GM21447 (cell line): Measurements from ENCODE around the gene PIP4K2C.
"Not testable (repeated sequence)": the region's sequence is repeated elsewhere in the genome, so short reads cannot be mapped to it uniquely, and the experiment has no call there.

Experiments
- ATAC-seq: cut with Tn5 transposase; IDR thresholded peaks from one replicate; pipeline ENCODE4 v1.9.1; 2021; ENCODE audit not compliant: unreplicated experiment

The PIP4K2C gene

DNA sequence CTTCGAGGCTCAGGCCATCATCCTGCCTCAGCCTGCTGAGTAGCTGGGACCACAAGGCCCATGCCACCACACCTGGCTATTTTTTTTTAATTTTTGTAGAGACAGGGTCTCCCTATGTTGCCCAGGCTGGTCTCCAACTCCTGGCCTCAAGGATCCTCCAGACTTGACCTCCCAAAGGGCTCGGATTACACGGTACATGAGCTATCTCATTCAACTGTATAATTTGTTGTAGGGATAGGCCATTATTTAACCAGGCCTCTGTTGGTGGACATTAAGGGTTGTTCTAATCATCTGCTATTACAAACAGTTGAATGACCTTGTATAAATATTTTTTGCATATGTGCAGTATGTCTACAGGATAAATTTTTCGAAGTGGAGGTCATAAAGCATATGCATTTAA, 32.1 kb upstream of the PIP4K2C start:
- no peak for ATAC-seq

DNA sequence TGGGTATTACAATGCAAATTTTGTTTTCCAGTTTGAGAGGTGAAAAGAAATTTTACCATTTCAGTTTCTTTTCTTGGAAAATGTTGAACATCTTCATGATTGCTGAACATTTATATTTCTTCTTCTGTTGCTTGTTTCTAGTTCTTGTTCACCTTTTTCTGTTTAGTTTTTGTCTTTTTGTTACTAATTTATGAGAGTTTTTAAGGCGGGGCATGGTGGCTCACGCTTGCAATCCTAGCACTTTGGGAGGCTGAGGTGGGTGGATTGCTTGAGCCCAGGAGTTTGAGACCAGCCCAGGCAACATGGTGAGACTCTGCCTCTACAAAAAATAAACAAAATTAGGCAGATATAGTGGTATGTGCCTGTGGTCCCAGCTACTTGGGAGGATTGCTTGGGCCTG, 30.5 kb upstream of the PIP4K2C start:
- ATAC-seq: no peak

DNA sequence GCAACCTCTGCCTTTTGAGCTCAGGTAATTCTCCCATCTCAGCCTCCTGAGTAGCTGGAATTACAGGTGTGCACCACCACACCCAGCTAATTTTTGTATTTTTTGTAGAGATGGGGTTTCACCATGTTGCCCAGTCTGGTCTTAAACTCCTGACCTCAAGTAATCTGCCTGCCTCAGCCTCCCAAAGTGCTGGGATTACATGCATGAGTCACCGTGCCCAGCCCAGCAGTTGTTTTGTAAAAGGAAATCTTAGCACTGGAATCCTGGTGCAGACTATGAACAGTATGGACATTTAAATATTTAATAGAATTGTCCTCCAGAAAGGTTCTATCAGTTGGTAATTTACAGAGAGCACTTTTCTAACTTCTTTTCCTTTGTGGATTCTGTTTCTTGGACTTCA, 29.9 kb upstream of the PIP4K2C start:
- not testable (repeated sequence) for ATAC-seq

DNA sequence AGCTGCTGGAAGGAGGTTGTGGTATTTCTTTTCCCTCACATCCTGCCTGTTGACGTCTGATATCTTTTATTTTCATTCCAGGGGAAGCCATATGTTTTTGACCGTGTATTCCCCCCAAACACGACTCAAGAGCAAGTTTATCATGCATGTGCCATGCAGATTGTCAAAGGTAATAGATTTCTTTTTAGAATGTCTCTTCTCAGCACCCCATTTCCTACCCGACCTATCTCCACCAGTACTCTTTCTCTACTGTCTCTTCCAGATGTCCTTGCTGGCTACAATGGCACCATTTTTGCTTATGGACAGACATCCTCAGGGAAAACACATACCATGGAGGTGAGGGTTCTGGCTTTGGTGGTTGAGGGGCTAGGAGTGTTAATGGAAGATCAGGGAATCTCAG, 27.6 kb upstream of the PIP4K2C start:
- ATAC-seq: no peak

DNA sequence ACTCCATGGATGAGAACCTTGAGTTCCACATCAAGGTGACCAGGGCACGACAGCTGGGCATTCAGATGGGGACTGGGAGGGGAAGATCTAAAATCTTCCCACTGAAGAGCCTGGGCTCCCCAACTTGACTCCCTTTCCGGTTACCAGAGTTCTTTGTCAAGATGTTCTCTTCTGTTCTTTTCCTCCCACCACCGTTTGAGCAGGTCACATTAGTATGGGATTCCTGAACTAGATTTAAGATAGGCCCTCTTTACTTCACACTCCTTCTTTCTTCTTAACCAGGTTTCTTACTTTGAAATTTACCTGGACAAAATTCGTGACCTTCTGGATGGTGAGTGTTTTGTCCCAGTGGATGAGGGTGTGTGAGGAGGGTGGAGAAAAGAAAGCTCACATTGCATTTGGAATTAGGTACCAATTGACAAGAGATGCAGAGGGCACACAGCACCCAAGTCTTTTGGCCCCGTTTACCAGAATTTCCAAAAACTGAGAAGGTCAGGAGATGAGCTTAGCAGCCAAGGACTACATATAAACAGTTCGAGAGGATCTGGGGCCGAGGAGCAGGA, 26.7 kb upstream of the PIP4K2C start:
- no peak for ATAC-seq

DNA sequence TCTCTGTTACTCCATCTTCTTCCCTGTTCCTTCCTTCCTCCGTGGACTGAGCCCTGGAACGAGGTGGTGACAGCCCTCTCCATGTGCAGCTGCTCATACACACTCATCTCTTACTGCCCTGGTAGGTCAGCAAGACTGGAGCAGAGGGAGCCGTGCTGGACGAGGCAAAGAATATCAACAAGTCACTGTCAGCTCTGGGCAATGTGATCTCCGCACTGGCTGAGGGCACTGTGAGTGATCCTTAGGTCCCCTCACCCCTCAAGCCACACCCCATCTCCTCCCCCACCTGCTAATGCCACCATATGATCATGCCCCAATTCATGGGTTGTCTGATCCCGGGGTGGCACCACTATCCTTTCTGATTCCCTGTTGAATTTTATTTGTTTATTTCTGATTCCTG, 22.2 kb upstream of the PIP4K2C start:
- no peak for ATAC-seq

DNA sequence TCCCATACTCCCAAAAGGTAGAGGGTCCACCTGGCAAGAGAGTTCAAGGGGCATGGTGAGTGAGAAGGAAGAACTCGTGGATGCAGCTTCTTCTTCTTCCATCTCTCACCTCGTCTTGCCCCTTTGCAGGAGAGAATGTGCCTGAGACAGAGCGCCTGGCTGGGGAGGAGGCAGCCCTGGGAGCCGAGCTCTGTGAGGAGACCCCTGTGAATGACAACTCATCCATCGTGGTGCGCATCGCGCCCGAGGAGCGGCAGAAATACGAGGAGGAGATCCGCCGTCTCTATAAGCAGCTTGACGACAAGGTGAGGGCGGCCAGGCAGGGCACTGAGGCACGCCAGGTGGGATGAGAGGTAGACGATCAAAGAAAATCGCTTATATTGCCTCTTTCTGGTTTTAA, 21.1 kb upstream of the PIP4K2C start:
- no peak for ATAC-seq

DNA sequence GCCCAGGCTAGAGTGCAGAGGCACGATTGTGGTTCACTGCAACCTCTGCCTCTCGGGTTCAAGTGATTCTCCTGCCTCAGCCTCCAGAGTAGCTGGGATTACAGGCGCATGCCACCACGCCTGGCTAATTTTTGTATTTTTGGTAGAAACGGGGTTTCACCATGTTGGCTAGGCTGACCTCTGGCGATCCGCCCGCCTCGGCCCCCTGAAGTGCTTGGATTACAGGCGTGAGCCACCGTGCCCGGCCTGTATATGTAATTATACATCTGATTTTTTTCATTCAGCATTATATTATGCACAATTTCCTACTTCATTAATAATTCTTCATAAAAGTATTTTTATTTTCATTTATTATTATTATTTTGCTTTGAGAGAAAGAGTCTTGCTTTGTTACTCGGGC, 20.6 kb upstream of the PIP4K2C start:
- not testable (repeated sequence) for ATAC-seq

DNA sequence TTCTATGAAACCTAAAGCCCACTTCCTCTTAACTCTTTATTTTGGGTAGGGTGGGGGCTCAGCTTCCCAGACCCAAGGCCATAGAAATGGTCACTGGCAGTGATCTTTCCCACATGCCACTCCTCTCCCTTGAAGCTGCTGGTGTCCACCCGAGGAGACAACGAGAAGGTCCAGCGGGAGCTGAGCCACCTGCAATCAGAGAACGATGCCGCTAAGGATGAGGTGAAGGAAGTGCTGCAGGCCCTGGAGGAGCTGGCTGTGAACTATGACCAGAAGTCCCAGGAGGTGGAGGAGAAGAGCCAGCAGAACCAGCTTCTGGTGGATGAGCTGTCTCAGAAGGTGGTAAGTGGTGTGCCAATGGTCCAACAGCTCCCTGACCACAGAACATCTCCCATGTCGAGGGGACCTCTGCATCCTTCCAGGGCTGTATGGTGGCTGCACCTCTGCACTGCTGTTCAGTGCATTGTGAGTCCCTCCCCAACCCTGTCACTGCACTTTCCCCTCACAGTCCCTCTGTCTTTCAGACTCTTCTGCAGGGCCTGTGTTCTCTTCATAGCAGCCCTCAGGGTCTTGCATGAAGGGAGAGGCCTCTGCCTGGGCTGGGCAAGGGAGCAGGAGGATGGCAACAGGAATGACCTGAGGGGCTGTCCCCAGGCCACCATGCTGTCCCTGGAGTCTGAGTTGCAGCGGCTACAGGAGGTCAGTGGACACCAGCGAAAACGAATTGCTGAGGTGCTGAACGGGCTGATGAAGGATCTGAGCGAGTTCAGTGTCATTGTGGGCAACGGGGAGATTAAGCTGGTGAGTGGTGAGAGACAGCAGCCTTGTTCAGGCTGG, 18.8 kb upstream of the PIP4K2C start:
- ATAC-seq: no peak

DNA sequence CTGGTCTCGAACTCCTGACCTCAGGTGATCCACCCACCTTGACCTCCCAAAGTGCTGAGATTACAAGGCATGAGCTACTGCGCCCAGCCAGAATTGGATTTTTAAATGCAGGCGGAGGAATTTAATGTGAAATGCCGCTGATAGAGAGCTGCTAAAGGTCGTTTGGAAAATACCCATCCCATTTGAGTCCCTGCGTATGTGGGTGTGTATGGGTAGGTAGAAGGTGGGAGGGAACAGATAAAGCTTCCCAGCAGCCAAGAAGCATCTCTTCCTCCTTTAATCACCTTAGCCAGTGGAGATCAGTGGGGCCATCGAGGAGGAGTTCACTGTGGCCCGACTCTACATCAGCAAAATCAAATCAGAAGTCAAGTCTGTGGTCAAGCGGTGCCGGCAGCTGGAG, 16.2 kb upstream of the PIP4K2C start:
- no peak for ATAC-seq

DNA sequence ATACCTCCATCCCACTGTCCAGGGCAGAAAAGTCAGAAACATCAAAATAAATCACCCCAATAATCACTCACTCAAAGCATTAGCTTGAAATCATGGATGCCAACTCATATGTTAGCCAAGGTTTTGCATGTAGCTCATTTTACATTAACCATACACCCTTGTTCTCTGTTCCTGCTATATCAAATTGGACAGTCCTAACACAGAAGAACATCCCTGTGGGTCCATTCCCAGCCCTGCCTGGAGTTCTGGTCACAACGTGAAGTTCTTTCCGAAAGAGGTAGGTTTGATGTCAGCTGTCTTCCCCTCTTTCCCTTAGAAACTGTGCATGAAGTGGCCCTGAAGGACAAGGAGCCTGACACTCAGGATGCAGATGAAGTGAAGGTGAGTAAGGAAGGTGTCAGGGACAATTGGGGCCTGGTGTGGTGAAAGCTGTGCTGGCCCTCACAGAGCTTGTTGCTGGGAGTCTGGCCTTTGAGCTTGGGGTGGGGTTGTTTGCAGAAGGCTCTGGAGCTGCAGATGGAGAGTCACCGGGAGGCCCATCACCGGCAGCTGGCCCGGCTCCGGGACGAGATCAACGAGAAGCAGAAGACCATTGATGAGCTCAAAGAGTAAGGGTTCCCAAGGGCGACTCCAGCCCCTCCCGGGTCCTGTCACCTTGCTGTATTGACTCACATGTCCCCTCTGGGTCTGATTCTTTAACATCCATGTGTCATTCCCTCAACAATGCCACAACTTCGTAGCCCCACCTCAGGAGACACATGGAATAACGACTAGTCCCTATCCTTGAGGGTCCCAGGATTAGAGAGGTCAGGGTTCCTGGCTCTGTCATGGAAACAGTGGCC, 15.0 kb upstream of the PIP4K2C start:
- no peak for ATAC-seq

DNA sequence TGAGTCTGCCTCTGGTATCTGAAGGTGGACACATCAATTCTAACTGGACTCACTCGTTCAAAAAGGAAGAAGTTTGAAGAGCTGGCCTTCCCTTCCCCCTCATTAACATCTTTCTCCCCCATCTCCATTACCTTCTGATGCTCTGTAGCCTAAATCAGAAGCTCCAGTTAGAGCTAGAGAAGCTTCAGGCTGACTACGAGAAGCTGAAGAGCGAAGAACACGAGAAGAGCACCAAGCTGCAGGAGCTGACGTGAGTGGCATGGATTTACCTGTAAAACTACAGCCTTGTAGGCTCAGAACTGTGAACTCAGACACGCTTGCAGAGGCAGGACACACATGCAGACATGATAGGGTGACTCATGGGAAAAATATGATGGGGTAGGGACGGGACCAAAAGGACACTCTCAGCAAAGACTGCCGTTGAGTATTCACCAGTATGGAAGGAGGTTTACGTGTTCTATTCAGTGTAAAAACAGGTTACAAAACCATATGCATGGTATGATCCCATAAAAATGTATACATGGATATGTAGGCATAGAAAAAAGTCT, 14.3 kb upstream of the PIP4K2C start:
- ATAC-seq: no peak

DNA sequence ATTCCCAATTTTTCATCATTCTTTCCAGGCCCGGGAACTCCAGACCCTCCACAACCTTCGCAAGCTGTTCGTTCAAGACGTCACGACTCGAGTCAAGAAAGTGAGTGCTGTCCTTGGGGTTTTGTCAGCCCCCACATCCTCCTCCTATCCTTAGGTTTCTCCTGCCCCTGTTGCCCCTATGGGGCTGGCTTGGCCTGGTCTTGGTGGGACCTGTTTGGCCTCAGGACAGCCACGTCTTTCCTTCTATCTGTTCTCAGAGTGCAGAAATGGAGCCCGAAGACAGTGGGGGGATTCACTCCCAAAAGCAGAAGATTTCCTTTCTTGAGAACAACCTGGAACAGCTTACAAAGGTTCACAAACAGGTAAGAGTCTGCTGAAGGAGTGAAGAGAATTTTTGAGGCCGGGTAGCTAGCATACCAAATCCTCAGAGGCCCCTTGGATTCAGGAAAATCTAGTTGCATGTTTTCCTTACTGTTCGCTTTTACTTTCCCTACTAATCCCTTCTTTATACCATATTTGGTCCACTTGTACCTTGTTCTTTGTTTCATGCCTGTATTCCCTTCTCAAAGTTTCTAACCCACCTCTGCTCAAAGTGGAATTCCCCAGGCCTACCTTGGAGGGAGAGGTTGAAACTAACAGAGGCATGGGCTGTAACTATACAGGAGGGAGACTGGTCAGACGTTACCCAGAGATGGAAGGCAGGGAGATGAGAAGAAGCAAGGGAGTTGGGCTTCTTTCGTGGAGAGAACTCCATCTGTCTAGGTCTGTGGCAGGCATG, 12.8 kb upstream of the PIP4K2C start:
- ATAC-seq: no peak

DNA sequence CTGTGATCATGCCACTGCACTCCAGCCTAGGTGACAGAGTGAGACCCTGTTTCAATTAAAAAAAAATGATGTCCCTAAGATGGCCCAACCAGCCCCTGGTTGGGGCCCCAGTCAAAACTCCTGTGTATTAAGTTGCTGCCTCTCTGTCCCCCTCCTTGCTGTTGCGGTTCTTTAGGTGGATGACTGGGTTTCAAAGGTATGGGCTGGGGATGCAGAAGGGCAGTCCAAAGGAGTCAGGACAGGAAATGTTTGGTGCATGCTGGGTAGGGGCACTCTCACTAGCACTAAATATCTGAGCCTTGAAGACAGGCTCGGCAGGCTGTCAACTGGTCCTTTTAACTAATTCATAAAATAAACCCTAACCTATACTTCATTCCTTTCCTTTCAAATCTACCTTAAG, 12.0 kb upstream of the PIP4K2C start:
- no peak for ATAC-seq

DNA sequence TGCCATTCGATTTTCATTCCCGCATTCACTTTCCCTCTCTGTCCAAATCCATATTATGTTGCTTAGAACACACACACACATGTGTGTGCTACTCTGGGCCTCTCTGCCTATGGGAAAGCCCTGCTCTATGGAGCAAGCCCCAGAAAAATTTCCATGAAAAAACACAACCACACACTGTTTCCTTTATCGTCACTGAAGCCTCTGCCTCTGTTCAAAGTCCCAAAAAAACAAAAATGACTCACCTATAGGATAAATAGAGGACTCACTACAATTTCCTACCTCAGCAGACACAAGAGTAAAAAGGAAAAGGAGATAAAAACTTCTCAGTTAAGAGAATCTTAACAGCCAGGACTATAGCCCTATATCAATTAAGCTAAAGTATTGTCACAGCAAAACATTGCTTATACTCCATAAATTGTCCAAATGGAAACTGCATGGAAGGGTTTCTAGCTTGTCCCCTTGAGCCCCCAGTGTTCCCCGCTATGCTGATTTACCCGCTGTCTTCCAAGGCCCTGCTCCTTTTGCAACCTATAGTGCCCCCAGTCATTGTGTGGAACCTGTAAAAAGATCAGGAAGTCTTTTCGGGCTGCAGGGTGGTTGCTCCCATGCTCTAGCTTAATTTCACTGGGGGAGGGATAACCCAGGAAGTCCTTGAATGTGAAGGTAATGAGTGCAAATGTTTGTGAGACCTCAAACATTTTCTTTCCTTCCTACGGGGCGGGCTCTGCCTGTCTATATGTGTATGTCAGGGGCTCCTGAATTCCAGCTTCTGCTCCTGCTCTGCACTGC, 11.1 kb upstream of the PIP4K2C start:
- ATAC-seq: no peak

DNA sequence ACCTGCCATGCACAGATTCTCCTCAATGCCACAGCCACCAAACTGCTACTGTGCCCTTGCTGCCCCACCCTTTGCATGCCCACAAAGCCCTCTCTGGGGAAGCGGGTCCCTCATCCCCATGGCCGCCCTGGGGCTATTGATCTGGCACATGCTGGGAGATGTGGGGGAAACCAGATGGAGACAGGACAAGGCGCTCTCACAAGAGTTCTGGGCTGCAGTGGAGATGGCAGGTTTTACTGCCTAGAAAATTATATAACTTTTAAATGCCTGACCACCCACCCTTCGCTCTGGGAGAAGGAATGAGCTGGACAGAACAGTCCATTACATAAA, 10.6 kb upstream of the PIP4K2C start:
- no peak for ATAC-seq

DNA sequence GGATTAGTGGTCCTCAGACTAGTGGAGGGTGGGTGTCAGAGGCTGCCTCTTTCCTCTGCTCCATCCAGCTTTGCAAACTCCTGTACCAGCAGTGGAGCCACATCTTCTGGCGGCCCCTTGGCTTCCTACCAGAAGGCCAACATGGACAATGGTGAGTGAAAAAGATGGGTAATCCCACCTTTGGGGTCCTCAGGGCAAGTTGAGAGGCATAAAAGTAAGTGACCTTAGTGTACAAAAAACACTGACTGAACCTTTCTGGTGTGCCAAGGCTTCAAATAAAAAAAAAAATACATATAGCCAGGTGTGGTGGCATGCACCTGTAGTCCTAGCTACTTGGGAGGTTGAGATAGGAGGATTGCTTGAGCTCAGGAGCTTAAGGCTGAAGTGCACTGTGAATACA, 9.2 kb upstream of the PIP4K2C start:
- ATAC-seq: no peak

DNA sequence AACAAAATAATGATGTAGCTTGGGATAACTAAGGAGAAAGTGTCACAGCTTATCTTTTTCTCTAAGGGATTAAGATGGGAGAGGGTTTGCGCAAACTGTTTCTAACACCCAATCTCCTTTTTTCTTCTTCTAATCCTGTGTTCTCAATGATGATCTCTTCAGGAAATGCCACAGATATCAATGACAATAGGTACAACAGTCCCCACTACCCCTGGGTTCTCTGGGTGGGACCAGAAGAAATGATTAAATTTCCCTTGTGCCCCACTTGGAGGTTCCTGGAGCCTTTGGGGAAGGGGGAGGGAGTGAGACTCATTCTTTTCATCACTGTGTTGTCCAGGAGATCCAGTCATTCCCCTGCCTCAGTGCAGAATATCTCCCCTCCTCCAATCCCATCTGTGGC, 8.6 kb upstream of the PIP4K2C start:
- ATAC-seq: no peak

DNA sequence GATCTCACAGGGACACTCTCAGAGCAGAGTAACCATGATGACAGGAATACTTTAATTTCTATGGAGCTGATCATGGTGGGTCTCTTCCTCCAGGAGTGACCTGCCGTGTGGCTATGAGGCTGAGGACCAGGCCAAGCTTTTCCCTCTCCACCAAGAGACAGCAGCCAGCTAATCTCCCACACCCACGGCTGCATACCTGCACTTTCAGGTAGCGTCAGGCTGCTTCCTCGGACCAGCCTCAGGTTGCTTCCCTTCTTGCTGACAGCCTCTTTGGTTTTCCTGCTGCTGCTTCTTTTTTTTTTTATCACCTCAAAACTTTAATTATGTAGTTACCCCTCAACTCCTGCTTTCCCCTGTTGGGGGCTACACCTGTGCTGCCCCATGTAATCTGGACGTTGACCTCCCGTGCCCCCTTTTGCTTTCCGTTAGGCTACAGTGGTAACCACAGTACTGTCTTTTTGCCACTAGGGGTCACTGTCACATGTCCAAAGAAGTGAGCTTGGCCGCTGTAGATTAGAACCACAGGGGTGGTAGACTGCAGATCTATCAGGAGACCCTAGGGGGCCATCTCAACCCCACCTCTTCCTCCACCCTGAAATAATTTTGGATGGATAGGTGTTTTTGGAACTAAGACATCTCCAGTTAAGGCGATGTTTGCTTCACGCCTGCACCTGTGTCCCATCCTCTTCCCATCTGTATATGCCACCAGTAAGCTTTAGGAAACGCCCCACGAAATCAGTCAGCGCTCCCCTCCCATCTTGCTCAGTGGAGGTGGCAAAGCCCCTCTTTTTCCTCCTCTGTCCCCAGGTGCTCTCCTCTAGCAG, 7.8 kb upstream of the PIP4K2C start:
- peak; percentile 94 for ATAC-seq
